GM12873 (cell line): Measurements from ENCODE around the gene ZNF79.

ENCODE experiments used
- CTCF ChIP-seq: IDR thresholded peaks from 2 replicates; pipeline ENCODE4 v1.5.1; 2012; ENCODE audit warnings: low read depth, mild to moderate bottlenecking, moderate library complexity, low read length, control low read depth; ENCODE audit not compliant: insufficient read depth; ENCODE audit errors: missing control alignments

Gene ZNF79

GRCh38 chr9:127423934-127424675, at the start of gene ZNF79:
Gene ZNF79, plus strand, starts transcription at chr9:127424382. Its CDS starts 406 bp downstream, at chr9:127424788.
- TF ChIP-seq CTCF: no peak

- no peak for TF ChIP-seq CTCF
These were observed 43.7 kb upstream of the ZNF79 start for GRCh38 chr9:127380479-127380878.

GRCh38 chr9:127382541-127382940, 41.6 kb upstream of the ZNF79 start:
- no peak for TF ChIP-seq CTCF

- no peak for TF ChIP-seq CTCF
These were observed 40.0 kb upstream of the ZNF79 start for GRCh38 chr9:127384016-127384730.

GRCh38 chr9:127384901-127385300, 39.3 kb upstream of the ZNF79 start:
- TF ChIP-seq CTCF: no peak

GRCh38 chr9:127386249-127386648, 37.9 kb upstream of the ZNF79 start:
- no peak for TF ChIP-seq CTCF

DNA sequence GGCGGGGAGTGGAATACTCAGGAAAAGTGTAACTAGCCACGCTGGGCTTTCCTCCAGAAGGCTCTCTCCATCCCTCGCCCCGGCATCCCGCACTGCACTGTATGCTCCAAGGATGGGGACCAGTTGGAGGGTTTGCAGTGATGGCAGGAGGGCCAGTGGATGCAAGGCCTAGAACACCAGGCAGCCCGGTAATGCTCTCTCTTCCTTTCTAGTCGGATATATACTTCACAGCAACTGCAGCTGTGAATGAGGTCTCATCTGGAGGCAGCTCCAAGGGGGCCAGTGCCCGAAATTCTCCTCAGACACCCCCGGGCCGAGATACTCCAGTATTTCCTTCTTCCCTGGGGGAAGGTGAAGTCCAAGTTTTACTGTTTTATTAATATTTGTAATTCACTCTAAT, 37.2 kb upstream of the ZNF79 start:
- no peak for TF ChIP-seq CTCF
